ENCODE results near the gene DMD.

DNA sequence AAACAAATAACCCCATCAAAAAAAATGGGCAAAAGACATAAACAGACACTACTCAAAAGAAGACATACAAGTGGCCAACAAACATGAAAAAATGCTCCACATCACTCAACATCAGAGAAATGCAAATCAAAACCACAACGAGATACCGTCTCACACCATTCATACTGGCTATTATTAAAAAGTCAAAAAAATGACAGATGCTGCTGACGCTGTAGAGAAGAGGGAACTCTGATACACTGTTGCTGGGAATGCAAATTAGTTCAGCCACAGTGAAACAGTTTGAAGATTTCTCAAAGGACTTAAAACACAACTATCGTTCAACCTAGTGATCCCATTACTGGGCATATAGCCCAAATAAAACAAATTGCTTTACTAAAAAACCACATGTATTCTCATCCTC, 1468.3 kb downstream of the DMD start:
- TF ChIP-seq, protein P1, sequence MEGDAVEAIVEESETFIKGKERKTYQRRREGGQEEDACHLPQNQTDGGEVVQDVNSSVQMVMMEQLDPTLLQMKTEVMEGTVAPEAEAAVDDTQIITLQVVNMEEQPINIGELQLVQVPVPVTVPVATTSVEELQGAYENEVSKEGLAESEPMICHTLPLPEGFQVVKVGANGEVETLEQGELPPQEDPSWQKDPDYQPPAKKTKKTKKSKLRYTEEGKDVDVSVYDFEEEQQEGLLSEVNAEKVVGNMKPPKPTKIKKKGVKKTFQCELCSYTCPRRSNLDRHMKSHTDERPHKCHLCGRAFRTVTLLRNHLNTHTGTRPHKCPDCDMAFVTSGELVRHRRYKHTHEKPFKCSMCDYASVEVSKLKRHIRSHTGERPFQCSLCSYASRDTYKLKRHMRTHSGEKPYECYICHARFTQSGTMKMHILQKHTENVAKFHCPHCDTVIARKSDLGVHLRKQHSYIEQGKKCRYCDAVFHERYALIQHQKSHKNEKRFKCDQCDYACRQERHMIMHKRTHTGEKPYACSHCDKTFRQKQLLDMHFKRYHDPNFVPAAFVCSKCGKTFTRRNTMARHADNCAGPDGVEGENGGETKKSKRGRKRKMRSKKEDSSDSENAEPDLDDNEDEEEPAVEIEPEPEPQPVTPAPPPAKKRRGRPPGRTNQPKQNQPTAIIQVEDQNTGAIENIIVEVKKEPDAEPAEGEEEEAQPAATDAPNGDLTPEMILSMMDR (IDR thresholded peaks at IDR 0.05) = no peak
- no peak for TF ChIP-seq POLR2A (IDR thresholded peaks at IDR 0.05)
